Hypothalamus (tissue), 51 donors: ENCODE results near the gene ASMTL.
"Not testable (repeated sequence)": the region's sequence is repeated elsewhere in the genome, so short reads cannot be mapped to it uniquely, and the experiment has no call there.

Experiments
- DNase-seq, 51 donors: peaks; one replicate each; lab custom pipeline; 2025; lab: John Stamatoyannopoulos, UW

ASMTL gene

GRCh38 chrX:1442016-1442665 is 10.6 kb downstream of the ASMTL start:
- DNase-seq, result no peak

- no peak for DNase-seq
Measured at GRCh38 chrX:1440506-1440905, 12.2 kb downstream of the ASMTL start.

GRCh38 chrX:1435241-1435895 is 17.3 kb downstream of the ASMTL start:
- no peak for DNase-seq

GRCh38 chrX:1434871-1435240 is 17.9 kb downstream of the ASMTL start:
- DNase-seq, result no peak

GRCh38 chrX:1433646-1434357 is 18.9 kb downstream of the ASMTL start:
- no peak for DNase-seq

GRCh38 chrX:1430451-1430850 is 22.3 kb downstream of the ASMTL start:
- no peak for DNase-seq

GRCh38 chrX:1427756-1428155 is 25.0 kb downstream of the ASMTL start:
- no peak for DNase-seq

- not testable (repeated sequence) for DNase-seq
Measured at GRCh38 chrX:1426321-1426720, 26.4 kb downstream of the ASMTL start.

GRCh38 chrX:1425381-1425780 is 27.3 kb downstream of the ASMTL start:
- DNase-seq, result no peak

GRCh38 chrX:1424147-1424851 is 28.4 kb downstream of the ASMTL start:
- no peak for DNase-seq

GRCh38 chrX:1423215-1423614 is 29.5 kb downstream of the ASMTL start:
- no peak for DNase-seq

GRCh38 chrX:1422135-1422465 is 30.6 kb downstream of the ASMTL start:
- DNase-seq, result no peak

GRCh38 chrX:1421433-1422134 is 31.1 kb downstream of the ASMTL start:
- DNase-seq, result no peak

GRCh38 chrX:1420371-1420770 is 32.3 kb downstream of the ASMTL start:
- no peak for DNase-seq

- no peak for DNase-seq
Measured at GRCh38 chrX:1419545-1420355, 33.0 kb downstream of the ASMTL start.

GRCh38 chrX:1418901-1419544 is 33.7 kb downstream of the ASMTL start:
- DNase-seq, result no peak

GRCh38 chrX:1417921-1418771 is 34.6 kb downstream of the ASMTL start:
- no peak for DNase-seq

GRCh38 chrX:1416965-1417760 is 35.5 kb downstream of the ASMTL start:
- DNase-seq, result no peak
